Tibial artery (tissue), 4 donors: ENCODE results near the gene SLMAP.

Experiments
- DNase-seq, 2 donors: peaks; one replicate each; pipeline ENCODE4 v3.0.0-alpha.2; 2019
- H3K27ac ChIP-seq, 2 donors: fragments of 200-600 bp; sonication (generic) in 1 of 2; 1 replicate in 1 of 2; 2 replicates in 1 of 2; pipeline ENCODE4 v1.5.1; 2018 to 2019; ENCODE audit warnings: mild to moderate bottlenecking in 1 of 2
- H3K27me3 ChIP-seq, 2 donors: fragments of 200-600 bp; sonication (generic) in 1 of 2; one replicate each; pipeline versions ENCODE4 v1.5.1 to v1.6.0; 2016 to 2019
- H3K36me3 ChIP-seq, 3 donors: fragments of 200-600 bp; sonication (generic) in 2 of 3; one replicate each; pipeline ENCODE4 v1.5.1; 2016 to 2019; ENCODE audit warnings: mild to moderate bottlenecking in 2 of 3
- H3K4me1 ChIP-seq, 4 donors: fragments of 200-600 bp; sonication (generic) in 2 of 4; 1 replicate in 3 of 4; 2 replicates in 1 of 4; pipeline ENCODE4 v1.5.1; 2016 to 2019
- H3K4me3 ChIP-seq, 2 donors: fragments of 200-600 bp; sonication (generic) in 1 of 2; 1 replicate in 1 of 2; 2 replicates in 1 of 2; pipeline ENCODE4 v1.5.1; 2018 to 2019; ENCODE audit warnings: mild to moderate bottlenecking in 2 of 2
- H3K9me3 ChIP-seq, 3 donors: fragments of 200-600 bp; sonication (generic) in 1 of 3; one replicate each; pipeline ENCODE4 v1.5.1; 2016 to 2019
- intact Hi-C: fragments of 100-400 bp; cut with DNase I; formaldehyde crosslinking; loops from one replicate; pipeline ENCODE4 v1.15.0; 2023; ENCODE audit warnings: low total_unique reads
- TF ChIP-seq, protein P1 (sequence below), 2 experiments: fragments of 200-600 bp in 1 of 2; fragments of 450-650 bp in 1 of 2; IDR thresholded peaks; one replicate each; pipeline ENCODE4 v1.5.1; 2017 to 2019; ENCODE audit warnings: antibody characterized with exemption in 2 of 2, mild to moderate bottlenecking in 1 of 2, moderate library complexity in 1 of 2

The SLMAP gene

DNA sequence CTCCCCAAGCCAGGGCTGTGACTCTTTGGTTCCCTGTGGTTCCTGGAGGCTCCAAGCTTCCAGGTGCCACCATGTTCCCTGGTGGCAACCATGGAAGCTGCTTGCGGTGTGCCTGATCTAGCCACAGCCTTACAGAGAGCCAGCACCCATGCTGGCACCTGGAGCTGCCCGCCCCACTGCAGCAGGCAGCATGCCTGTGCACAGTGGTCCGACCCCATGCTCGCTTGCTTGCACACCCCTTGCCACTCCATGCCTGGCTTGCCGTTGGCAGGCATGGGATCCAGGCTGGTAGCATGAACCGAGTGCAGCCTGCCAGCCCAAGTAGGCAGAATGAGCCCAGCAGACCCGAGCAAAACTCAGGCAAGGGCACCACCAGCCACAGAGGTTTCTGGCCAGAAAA, 53.9 kb downstream of the SLMAP start:
- H3K27me3 ChIP-seq = no peaks in the 10 kb centered on the region
- intact Hi-C loops = no loop called here
- no peak for DNase-seq
- no peaks in the 10 kb centered on the region for H3K36me3 ChIP-seq
- H3K9me3 ChIP-seq = no peaks in the 10 kb centered on the region
- no peaks in the 10 kb centered on the region for H3K4me1 ChIP-seq
- H3K27ac ChIP-seq = no peak overlapping the region
- H3K4me3 ChIP-seq = no peak overlapping the region
- TF ChIP-seq, protein P1, sequence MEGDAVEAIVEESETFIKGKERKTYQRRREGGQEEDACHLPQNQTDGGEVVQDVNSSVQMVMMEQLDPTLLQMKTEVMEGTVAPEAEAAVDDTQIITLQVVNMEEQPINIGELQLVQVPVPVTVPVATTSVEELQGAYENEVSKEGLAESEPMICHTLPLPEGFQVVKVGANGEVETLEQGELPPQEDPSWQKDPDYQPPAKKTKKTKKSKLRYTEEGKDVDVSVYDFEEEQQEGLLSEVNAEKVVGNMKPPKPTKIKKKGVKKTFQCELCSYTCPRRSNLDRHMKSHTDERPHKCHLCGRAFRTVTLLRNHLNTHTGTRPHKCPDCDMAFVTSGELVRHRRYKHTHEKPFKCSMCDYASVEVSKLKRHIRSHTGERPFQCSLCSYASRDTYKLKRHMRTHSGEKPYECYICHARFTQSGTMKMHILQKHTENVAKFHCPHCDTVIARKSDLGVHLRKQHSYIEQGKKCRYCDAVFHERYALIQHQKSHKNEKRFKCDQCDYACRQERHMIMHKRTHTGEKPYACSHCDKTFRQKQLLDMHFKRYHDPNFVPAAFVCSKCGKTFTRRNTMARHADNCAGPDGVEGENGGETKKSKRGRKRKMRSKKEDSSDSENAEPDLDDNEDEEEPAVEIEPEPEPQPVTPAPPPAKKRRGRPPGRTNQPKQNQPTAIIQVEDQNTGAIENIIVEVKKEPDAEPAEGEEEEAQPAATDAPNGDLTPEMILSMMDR (IDR thresholded peaks at IDR 0.05) = no peak

GRCh38 chr3:57810471-57811137, 54.5 kb downstream of the SLMAP start:
- no peaks in the 10 kb centered on the region for H3K9me3 ChIP-seq
- H3K4me3 ChIP-seq = no peak overlapping the region
- H3K27me3 ChIP-seq = no peaks in the 10 kb centered on the region
- no peak overlapping the region for H3K27ac ChIP-seq
- no peaks in the 10 kb centered on the region for H3K4me1 ChIP-seq
- TF ChIP-seq, protein P1 (IDR thresholded peaks at IDR 0.05) = no peak
- no peaks in the 10 kb centered on the region for H3K36me3 ChIP-seq
- intact Hi-C loops = no loop called here
- DNase-seq = no peak

DNA sequence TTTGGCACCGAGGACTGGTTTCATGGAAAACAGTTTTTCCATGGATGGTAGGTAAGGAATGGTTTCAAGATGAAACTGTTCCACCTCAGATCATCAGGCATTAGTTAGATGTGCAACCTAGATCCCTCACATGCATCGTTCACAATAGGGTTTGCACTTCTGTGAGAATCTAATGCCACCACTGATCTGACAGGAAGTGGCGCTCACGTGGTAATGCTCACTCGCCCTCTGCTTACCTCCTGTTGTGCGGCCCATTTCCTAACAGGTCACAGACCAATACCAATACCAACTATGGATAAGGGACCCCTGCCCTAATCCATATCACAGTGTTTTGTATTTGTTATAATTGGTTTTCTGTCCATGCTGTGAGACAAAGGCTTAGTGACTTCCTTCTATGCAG, 58.9 kb downstream of the SLMAP start:
- Histone ChIP-seq H3K9me3 (no peaks in the 10 kb centered on the region), H3K27ac (no peak overlapping the region), H3K27me3 (no peaks in the 10 kb centered on the region), H3K4me3 (no peak overlapping the region), H3K4me1 (peaks cover 0 to 9% (median 0%) of the 10 kb centered on the region in 4 donors), H3K36me3 (no peaks in the 10 kb centered on the region)
- TF ChIP-seq, protein P1 (IDR thresholded peaks at IDR 0.05) = no peak
- intact Hi-C loops = no loop called here
- DNase-seq = no peak

DNA sequence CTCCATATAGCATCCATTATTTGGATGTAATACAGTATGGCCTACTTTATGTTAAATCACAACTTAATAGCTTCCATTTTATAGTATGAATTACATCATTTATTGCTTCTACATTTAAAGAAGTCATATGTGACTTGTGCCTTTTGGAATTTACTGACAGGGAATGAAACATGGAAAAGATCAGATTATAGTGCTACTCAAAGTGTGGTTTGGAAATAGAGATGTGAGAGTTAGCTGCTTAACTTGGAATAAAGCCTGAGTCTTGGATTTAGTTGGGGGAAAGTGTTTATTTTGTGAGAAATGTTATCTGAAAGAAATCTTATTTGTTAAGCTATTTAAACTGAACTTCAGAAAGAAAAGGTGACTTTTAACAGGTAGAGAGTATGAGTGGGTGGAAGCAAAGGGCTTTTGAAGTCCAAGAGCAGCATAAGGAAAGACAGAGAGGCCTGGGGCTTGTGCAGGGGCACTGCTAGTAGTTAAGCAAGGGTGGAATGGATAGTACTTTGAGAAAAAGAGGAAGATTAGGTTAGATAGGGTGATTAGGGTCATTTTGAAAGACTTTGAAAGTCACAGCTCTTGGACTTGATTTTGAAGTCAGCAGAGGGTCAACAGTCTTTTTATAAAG, 60.5 kb downstream of the SLMAP start:
- no peak for DNase-seq
- TF ChIP-seq, protein P1 (IDR thresholded peaks at IDR 0.05) = no peak
- Histone ChIP-seq H3K9me3 (no peaks in the 10 kb centered on the region), H3K27me3 (no peaks in the 10 kb centered on the region), H3K4me1 (peaks cover 0 to 21% (median 3%) of the 10 kb centered on the region in 4 donors), H3K27ac (no peak overlapping the region), H3K36me3 (no peaks in the 10 kb centered on the region), H3K4me3 (no peak overlapping the region)
- intact Hi-C loops = no loop called here

DNA sequence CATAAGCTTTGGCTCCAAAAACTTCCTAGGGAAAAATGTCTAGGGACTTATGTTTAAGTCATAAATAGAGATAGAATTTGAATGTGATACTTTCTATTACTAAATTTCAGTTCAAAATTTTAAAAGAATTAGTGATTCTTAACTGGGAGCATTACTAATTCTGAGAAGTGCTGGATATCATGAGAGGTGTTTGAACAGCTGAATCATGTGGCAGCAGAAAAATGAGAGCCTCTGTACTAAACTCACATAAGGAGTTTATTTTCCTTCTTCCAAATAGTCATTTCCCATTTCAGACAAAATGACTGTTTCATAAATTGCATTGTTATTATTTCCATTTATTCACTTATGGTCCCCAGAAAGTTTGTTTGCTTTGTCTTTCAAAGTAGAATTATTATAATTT, 62.7 kb downstream of the SLMAP start:
- Histone ChIP-seq H3K36me3 (no peaks in the 10 kb centered on the region), H3K4me1 (peaks cover 0 to 34% (median 10%) of the 10 kb centered on the region in 4 donors), H3K4me3 (no peak overlapping the region), H3K27ac (no peak overlapping the region), H3K27me3 (no peaks in the 10 kb centered on the region), H3K9me3 (no peaks in the 10 kb centered on the region)
- TF ChIP-seq, protein P1 (IDR thresholded peaks at IDR 0.05) = no peak
- intact Hi-C loops = no loop called here
- DNase-seq = no peak
